H1 (cell line): ENCODE results near the gene CDYL. TPM values are rescaled to one million over a fixed set of nuclear protein-coding genes. Genes with fewer than 3 reads are reported as not detected.

Experiments used
- EP300 ChIP-seq, 2 experiments: IDR thresholded peaks; 1 replicate in 1 of 2; 2 replicates in 1 of 2; pipeline ENCODE4 v1.6.1; 2011 to 2012; ENCODE audit warnings: low read depth in 2 of 2, low read length in 2 of 2, mild to moderate bottlenecking in 2 of 2, borderline replicate concordance in 1 of 2, inconsistent platforms in 1 of 2, moderate library complexity in 1 of 2
- GTF2F1 ChIP-seq: IDR thresholded peaks from 2 replicates; pipeline ENCODE4 v1.6.1; 2012; ENCODE audit warnings: low read depth, low read length, improper control_type of control experiment, borderline replicate concordance
- NRF1 ChIP-seq: IDR thresholded peaks from 2 replicates; pipeline ENCODE4 v1.6.1; 2011; ENCODE audit warnings: mild to moderate bottlenecking, low read depth, low read length, improper control_type of control experiment
- polyA plus RNA-seq, 7 experiments: library from polyadenylated mRNA; depleted of rRNA in 3 of 7; stranded (reverse) in 5 of 7; unstranded in 2 of 7; fragments of >200 nt in 5 of 7; fragments of 200-250 nt in 2 of 7; gene quantifications; 1 replicate in 5 of 7; 2 replicates in 1 of 7; 4 replicates in 1 of 7; pipeline versions ENCODE4 v1.2.1 to v1.2.3, GENCODE V29; 2011 to 2013; ENCODE audit warnings: missing spikeins in 2 of 7, mixed read lengths in 2 of 7
- total RNA-seq: library from RNA; stranded (reverse); fragmentation: NEBNext Ultra II Directional; extraction: Animal tissue kit (Norgen Biotek cat#: 25700); gene quantifications from 2 replicates; pipeline ENCODE4 v1.2.1, GENCODE V29; 2021

CDYL gene
- total and polyA plus RNA-seq, 2 of the 8 experiments (the other 6 are each of a cell fraction or from before 2014, with no cell fraction given): 56.4 to 119 TPM

- TF ChIP-seq EP300 (IDR thresholded peaks at IDR 0.05; ENCODE audit: borderline replicate concordance in 1 of 2, low read depth in 2 of 2, low read length in 2 of 2) (no peak), GTF2F1 (no peak), NRF1 (no peak)
- TF ChIP-seq, all 59 proteins: peak for 0
These were observed 119.8 kb downstream of the CDYL start (continued) for GRCh38 chr6:4895971-4896370.
